GM13976 (cell line): Measurements from ENCODE around the gene EVC2.

Experiments used
- DNase-seq: peaks from one replicate; pipeline ENCODE4 v3.0.0; 2012; ENCODE audit warnings: low spot score
- in situ Hi-C: fragments of 300-500 bp; cut with MboI; formaldehyde crosslinking; loops from one replicate; pipeline ENCODE4 v1.12.0; 2022; ENCODE audit warnings: low sequenced_read_pairs, mixed read lengths, inconsistent platforms; ENCODE audit not compliant: unreplicated experiment
- TF ChIP-seq, protein P1 (sequence below): IDR thresholded peaks from 2 replicates; pipeline ENCODE4 v1.5.1; 2012; ENCODE audit warnings: borderline replicate concordance, mild to moderate bottlenecking; ENCODE audit not compliant: insufficient read depth; ENCODE audit errors: extremely low read depth, missing control alignments, control extremely low read depth

EVC2 gene

DNA sequence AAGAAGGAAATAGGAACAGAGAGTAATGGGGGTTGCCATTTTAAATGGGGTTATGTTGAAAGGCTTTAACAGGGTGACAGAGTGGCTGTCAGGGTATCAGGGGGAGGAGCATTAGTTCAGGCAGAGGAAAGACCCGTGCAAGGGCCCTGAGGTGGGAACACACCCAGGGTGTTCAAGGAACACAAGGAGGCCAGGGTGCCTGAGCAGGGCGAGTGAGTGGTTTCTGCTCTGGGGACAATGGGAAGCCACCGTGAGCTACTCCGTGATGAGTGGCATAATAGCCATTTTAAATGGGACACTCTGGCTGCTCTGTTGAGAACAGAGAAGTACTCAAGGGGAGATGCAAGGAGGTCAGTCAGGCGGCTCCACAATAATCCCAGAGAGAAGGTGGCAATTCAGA, 4.5 kb downstream of the EVC2 start:
- TF ChIP-seq, protein P1, sequence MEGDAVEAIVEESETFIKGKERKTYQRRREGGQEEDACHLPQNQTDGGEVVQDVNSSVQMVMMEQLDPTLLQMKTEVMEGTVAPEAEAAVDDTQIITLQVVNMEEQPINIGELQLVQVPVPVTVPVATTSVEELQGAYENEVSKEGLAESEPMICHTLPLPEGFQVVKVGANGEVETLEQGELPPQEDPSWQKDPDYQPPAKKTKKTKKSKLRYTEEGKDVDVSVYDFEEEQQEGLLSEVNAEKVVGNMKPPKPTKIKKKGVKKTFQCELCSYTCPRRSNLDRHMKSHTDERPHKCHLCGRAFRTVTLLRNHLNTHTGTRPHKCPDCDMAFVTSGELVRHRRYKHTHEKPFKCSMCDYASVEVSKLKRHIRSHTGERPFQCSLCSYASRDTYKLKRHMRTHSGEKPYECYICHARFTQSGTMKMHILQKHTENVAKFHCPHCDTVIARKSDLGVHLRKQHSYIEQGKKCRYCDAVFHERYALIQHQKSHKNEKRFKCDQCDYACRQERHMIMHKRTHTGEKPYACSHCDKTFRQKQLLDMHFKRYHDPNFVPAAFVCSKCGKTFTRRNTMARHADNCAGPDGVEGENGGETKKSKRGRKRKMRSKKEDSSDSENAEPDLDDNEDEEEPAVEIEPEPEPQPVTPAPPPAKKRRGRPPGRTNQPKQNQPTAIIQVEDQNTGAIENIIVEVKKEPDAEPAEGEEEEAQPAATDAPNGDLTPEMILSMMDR = no peak
- DNase-seq = no peak
- in situ Hi-C loops = no loop called here

DNA sequence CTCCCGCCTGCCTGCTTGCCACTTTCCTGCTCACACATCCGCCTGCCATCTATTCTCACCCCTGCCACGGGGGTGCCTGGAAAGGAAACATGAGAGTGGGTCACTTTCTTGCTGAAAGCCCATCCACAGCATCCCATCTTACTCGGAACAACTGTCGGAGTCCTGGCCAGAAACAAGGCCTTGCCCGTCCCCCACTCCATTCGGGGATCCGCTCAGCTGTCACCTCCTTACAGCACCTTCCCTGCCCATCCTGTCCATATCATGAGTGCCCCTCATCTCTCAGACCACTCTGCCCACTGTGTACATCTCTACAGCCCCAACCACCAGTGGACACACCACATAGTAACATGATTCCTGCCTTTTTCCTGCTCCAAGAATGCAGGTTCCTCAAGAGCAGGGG, 6.4 kb downstream of the EVC2 start:
- DNase-seq = no peak
- in situ Hi-C loops = no loop called here
- TF ChIP-seq, protein P1 = no peak

DNA sequence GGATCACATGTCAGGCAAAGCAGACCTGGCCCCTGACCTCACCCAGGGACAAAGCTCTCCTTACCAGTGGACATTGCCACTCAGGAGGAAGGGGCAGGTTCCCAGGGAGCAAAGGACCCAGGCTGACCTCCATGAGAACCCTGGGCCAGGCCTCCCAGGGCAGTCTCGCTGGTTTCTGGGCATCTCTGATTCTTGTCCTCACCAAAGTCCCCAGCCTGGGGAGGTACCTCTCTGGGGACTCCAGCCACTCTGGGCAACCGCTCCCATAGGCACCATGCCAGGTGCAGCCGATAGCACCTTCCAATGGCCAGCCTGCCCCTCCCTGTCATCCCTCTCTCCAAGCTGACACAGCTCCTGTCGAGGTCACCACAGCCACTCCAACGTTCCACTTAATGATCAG, 7.9 kb downstream of the EVC2 start:
- DNase-seq = no peak

GRCh38 chr4:5696341-5696740, 12.0 kb downstream of the EVC2 start:
- in situ Hi-C loops = no loop called here
- no peak for DNase-seq
- TF ChIP-seq, protein P1 = no peak

More for the DNA sequence above, 7.9 kb downstream of the EVC2 start:
- TF ChIP-seq, protein P1 = no peak
- in situ Hi-C loops = no loop called here

DNA sequence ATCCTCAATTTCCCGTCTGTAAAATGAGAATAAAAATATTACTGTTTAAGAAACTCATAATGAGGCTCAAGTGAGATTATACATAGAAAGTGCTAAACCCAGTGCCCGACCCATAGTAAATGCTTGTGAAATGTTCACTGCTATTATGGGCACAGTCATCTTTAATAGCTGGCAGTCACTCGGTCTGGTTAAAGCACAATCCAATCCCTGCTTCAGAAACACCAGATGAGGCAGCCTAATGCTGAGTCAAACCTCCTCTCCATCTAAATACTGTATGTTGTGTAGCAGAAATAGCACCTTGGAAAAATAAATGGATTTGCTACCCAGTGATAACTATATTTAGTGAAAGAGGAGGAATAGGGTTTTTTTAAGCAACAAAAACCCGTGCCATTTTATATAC, 14.5 kb downstream of the EVC2 start:
- TF ChIP-seq, protein P1 = no peak
- DNase-seq = no peak
- in situ Hi-C loops = no loop called here

DNA sequence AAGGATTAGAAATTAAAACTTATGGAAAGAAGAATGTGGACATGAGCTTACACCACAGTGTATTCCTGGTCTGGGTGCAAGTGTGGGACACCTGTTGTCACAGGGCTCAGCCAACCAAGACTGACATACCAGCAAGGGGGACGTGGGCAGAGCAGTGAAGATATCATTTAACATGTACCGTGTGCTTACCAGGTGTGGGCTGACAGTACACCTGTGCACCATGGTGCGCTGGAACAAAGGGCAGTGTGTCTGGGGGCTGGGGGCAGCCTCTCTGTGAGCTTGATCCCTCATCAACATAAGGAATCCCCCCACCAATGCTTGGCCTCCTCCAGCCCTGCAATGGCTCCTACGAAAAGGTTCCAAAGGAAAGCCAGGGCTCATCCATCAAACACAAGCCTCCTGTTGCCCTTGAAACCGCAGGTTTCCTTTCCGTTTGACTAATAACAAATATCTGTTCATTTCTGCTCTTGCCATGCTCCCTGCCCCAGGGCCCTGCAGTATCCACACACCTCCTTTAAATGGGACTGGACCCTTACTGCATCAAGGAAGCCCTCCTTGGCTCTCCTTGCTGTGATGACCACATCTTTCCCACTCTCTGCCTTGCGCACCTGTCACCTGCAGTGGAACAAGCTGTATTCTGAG, 16.7 kb downstream of the EVC2 start:
- in situ Hi-C loops = no loop called here
- TF ChIP-seq, protein P1 = no peak
- DNase-seq = no peak

- in situ Hi-C loops = no loop called here
- TF ChIP-seq, protein P1 = no peak
Measured at GRCh38 chr4:5689065-5689464, 19.3 kb downstream of the EVC2 start.

More at GRCh38 chr4:5689065-5689464, 19.3 kb downstream of the EVC2 start:
- DNase-seq = no peak
